Lower leg skin (tissue), 4 donors: ENCODE measurements around the gene ICOSLG. TPM values are rescaled to one million over a fixed set of nuclear protein-coding genes. Genes with fewer than 3 reads are reported as not detected.

Experiments used
- DNase-seq, 2 donors: peaks; one replicate each; pipeline ENCODE4 v3.0.0-alpha.2; 2019; ENCODE audit warnings: low spot score in 2 of 2
- H3K4me3 ChIP-seq: fragments of 200-600 bp; sonication (generic); 2 replicates; pipeline ENCODE4 v1.5.1; 2017; ENCODE audit warnings: mild to moderate bottlenecking, low read depth; ENCODE audit not compliant: poor library complexity, severe bottlenecking
- CTCF ChIP-seq, 3 donors: fragments of 450-650 bp; IDR thresholded peaks; one replicate each; pipeline ENCODE4 v1.5.1; 2016; ENCODE audit warnings: antibody characterized with exemption in 3 of 3, mild to moderate bottlenecking in 3 of 3, moderate library complexity in 2 of 3
- POLR2A ChIP-seq, 2 donors: fragments of 450-650 bp; IDR thresholded peaks; one replicate each; pipeline ENCODE4 v1.6.1; 2016 to 2017; ENCODE audit warnings: antibody characterized with exemption in 2 of 2, mild to moderate bottlenecking in 1 of 2, moderate library complexity in 1 of 2
- WGBS, 2 donors: methylation state at CpG; one replicate each; pipeline ENCODE4 v1.1.5; 2018; 5-methylcytosine and 5-hydroxymethylcytosine counted together
- intact Hi-C: fragments of 100-400 bp; cut with DNase I; formaldehyde crosslinking; loops from one replicate; pipeline ENCODE4 v1.15.0; 2023; ENCODE audit warnings: low total_unique reads
- total RNA-seq, 4 donors: library from RNA; depleted of rRNA; stranded (reverse); fragments of >200 nt; gene quantifications; one replicate each; pipeline ENCODE4 v1.1.0, GENCODE V29; 2016

The ICOSLG gene
- total RNA-seq, 4 donors from 2014 or later, result 4.2 to 11.9 (median 7.8) TPM

- TF ChIP-seq CTCF (IDR thresholded peaks at IDR 0.05), result no peak
- no peak for TF ChIP-seq POLR2A (IDR thresholded peaks at IDR 0.05)
These were observed 28.3 kb upstream of the ICOSLG start for GRCh38 chr21:44269090-44269489.

DNA sequence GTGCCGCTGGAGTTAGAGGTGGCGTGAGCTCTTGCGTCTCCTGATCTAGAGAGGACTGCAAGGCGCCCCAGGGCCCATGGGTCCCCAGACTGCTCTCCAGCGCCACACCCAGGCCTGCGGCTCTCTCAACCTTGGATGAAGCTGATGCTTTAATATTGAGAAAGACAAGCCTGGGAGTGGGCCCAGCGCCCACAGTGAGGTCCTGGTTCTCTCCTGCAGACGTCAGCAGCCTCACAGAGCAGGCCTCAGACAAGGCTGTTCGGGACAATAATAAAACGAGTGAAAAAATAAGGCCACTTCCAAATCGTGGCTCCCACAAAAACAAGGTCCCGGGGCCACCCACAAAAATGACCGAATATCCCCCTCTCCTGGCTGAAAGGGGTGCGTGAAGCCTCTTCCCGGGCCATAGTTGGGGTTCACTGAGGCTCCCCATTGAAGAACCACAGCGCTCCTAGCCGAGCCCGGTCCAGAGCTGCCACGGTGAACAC is 27.0 kb upstream of the ICOSLG start:
- H3K4me3 ChIP-seq, result no peak overlapping the region
- intact Hi-C loops, result no loop called here
- WGBS, 2 donors, result 66 to 69% methylated on average over 19 of the region's 19 CpGs
- no peak for DNase-seq
- TF ChIP-seq CTCF (IDR thresholded peaks at IDR 0.05) (no peak), POLR2A (IDR thresholded peaks at IDR 0.05) (no peak)

More at GRCh38 chr21:44269090-44269489, 28.3 kb upstream of the ICOSLG start:
- H3K4me3 ChIP-seq, result no peak overlapping the region
- 76 to 82% methylated on average over 8 of the region's 8 CpGs for WGBS, 2 donors
- intact Hi-C loops, result no loop called here
- no peak for DNase-seq

DNA sequence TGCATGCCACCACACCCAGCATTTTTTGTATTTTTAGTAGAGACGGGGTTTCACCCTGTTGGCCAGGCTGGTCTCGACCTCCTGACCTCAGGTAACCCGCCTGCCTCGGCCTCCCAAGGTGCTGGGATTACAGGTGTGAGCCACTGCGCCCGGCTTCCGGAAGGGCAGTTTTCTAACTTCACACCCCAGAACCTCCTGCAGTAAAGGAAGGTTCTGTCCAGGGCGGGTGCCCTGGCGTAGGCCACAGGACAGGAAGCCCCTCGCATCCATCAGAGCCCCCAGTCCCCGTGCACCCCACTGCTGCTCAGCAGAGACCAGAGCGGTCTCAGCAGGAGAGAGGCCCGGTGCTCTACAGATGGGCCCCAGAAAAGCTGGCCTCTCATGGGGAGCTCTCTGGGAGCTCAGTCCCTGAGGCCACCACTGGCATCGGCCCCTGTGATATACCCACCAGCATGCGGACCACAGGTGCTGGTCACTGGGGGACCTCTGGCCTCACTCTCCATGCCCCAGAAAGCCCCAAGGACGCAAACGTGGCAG is 25.1 kb upstream of the ICOSLG start:
- no peak overlapping the region for H3K4me3 ChIP-seq
- intact Hi-C loops, result no loop called here
- 91 to 96% methylated on average over 10 to 17 of the region's 17 CpGs for WGBS, 2 donors
- TF ChIP-seq CTCF (IDR thresholded peaks at IDR 0.05), result no peak
- TF ChIP-seq POLR2A (IDR thresholded peaks at IDR 0.05), result no peak
- no peak for DNase-seq

GRCh38 chr21:44263768-44264167 is 23.0 kb upstream of the ICOSLG start:
- no peak for DNase-seq
- TF ChIP-seq POLR2A (IDR thresholded peaks at IDR 0.05) (no peak), CTCF (IDR thresholded peaks at IDR 0.05) (no peak)
- 65 to 66% methylated on average over 4 of the region's 4 CpGs for WGBS, 2 donors
- no peak overlapping the region for H3K4me3 ChIP-seq
- intact Hi-C loops, result no loop called here

GRCh38 chr21:44263221-44263760 is 22.5 kb upstream of the ICOSLG start:
- H3K4me3 ChIP-seq, result no peak overlapping the region
- WGBS, 2 donors, result 37 to 48% methylated on average over 18 of the region's 18 CpGs
- TF ChIP-seq CTCF (IDR thresholded peaks at IDR 0.05) (no peak), POLR2A (IDR thresholded peaks at IDR 0.05) (no peak)
- DNase-seq, result no peak
- intact Hi-C loops, result no loop called here
